NCI-H345 treated with DMSO at 0.1 percent for 48 hours (cell line): ENCODE results near the gene SUSD4.
A peak's percentile ranks its signal among the peaks of the same experiment; 100 is the strongest.
"Not testable (repeated sequence)": the region's sequence is repeated elsewhere in the genome, so short reads cannot be mapped to it uniquely, and the experiment has no call there.

Source experiments
- DNase-seq: peaks from one replicate; lab custom pipeline; 2025; ENCODE audit not compliant: unreplicated experiment; lab: John Stamatoyannopoulos, UW

Gene SUSD4

GRCh38 chr1:223257856-223258550 is 106.0 kb downstream of the SUSD4 start:
- DNase-seq = no peak

GRCh38 chr1:223256034-223256433 is 107.9 kb downstream of the SUSD4 start:
- no peak for DNase-seq

DNA sequence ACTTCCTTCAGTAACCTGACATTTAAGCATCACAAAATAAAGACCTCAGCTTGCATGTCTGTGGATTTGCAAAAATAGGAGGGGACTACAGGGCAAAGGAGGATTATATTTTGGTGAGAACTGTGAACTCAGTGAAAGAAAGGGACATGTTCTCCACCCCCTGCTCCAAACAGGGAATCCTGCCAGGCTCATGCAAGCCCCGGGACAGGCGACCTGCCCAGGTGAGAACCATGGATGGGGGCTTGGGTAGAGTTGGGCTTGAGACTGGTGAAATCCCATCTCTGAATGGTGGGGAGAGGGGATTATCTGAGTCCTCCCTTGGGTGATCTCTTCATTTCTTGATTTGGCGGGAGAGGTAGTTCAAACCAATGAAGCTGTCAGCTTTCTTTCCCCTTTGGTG is 110.1 kb downstream of the SUSD4 start:
- no peak for DNase-seq

- not testable (repeated sequence) for DNase-seq
Observed at GRCh38 chr1:223251387-223251786, 112.6 kb downstream of the SUSD4 start.

DNA sequence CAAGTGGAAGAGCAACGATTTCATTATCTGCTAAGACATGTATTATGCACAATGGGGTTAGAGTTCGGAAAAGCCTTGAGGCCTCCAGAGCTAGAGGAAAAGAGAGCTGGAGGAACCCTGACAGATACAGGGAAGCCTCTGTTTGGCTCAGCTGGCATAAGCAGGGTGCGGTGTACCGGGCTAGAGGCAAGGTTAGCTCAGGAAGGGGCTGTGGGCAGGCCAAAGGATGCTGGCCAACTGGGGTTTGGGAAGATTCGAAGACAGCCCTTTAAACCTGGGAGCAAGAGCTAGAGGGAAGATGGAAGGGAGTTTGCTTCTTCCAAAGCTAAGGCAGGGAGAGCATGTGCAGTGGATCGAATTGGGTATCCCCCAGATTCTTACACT is 113.4 kb downstream of the SUSD4 start:
- DNase-seq = no peak

DNA sequence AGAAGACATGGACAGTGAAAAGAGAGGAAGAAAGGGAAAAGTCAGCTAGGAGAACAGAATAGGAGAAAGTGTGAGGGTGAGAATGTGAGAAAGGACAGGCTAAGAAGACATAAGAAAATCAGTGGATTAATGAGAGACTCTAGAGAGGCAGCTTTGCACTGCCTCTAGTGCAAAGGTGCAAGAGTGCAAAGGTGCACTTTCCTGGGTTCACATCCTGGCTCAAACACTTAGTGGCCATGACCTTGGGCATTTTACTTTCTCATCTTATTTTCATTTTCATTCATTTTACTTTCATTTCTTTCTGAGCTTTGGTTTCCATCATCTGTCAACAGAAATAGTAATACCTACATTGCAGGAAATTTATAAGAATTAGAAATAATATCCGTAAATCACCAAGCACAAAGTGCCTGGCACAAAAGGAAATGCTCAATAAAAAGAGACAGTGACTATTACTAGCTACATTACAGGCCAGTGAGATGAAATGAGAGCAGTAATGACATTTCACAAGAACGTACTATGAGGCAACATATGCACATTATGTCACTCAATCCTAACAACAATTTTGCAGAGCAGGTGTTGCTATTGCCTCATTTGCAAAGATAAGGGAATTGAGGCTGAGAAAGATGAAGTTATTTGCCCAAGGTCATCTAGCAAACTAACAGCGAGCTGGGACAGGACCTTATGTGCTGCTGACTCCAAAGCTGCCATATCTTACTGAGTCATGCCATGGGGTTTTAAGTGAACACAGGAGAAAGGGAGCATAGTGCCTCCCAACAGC is 113.9 kb downstream of the SUSD4 start:
- no peak for DNase-seq

DNA sequence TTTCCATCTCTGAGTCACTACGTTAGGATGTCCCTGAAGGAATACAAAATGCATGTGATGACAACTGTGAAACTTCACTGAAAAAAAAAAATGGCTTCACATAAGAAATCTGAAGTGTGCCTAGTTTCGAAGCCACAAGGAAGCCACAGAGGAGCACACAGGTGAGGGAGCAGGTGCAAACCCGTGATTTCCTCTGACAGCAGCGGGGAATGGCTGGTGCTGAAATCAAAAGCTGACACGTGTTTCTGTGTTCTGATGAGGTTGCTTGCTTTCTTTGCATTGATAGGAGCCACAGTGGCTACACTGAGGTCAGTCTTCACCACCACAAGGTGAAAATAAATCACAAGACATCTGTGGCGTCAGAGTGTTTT is 115.2 kb downstream of the SUSD4 start:
- peak; percentile 70 for DNase-seq

GRCh38 chr1:223248001-223248769 is 115.8 kb downstream of the SUSD4 start:
- peak; percentile 70 for DNase-seq

- DNase-seq = no peak
Observed at GRCh38 chr1:223246476-223247112, 117.4 kb downstream of the SUSD4 start.

DNA sequence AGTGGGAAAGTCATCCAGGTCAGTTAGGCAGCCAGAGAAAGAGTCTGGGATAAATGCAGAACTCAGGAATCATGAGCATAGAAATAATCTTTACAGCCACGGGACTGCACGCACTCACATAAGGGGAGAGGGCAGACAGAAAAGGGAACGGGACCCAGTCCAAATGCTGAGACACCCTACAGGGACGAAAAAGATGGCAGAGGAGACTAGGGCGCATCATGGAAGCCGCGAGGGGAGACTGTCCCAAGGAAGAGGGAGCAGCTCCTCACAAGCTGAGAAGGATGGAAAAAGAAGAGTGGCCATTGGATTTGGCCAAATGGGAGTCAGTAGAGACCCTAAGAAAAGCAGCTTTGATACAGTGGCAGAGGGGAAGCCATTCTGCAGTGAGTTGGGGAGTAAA is 118.0 kb downstream of the SUSD4 start:
- no peak for DNase-seq

GRCh38 chr1:223245411-223245810 is 118.6 kb downstream of the SUSD4 start:
- DNase-seq = no peak

- no peak for DNase-seq
Observed at GRCh38 chr1:223244366-223245103, 119.4 kb downstream of the SUSD4 start.

DNA sequence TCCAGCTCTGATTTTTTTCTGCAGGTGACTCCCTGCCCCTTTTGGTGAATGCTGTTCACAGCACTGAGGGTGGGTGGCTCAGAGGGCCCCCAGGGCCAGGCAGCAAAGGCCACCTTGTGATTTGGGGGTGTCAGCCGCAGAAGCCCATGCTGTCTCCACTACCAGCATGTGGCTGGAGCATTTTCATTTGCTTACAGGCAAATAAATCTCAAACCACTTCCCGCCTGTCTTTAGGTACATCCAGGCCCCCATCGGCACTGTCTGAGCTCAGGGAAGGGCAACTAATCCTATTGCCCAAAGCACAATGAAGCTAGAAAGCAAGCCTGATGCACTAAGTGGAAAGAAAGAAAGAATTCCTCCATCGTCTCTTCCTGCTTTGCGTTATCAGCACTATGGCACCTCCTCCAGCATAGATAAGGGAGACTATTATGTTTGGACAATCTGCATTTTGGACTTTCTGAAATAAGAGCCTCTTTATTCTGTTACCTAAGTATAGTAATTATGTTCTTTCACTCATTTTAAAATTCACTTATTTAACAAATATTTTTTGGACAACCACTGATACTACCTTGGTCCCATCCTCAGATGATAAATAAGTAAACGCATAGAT is 120.4 kb downstream of the SUSD4 start:
- no peak for DNase-seq

GRCh38 chr1:223242971-223243370 is 121.0 kb downstream of the SUSD4 start:
- no peak for DNase-seq

- no peak for DNase-seq
Observed at GRCh38 chr1:223242382-223242955, 121.5 kb downstream of the SUSD4 start.

- DNase-seq = no peak
Observed at GRCh38 chr1:223240122-223240521, 123.9 kb downstream of the SUSD4 start.

- DNase-seq = no peak
Observed at GRCh38 chr1:223235091-223235490, 128.9 kb downstream of the SUSD4 start.

- DNase-seq = no peak
Observed at GRCh38 chr1:223234534-223234933, 129.4 kb downstream of the SUSD4 start.

GRCh38 chr1:223234170-223234514 is 129.8 kb downstream of the SUSD4 start:
- DNase-seq = no peak
